ENCODE measurements around the gene PRELID1.

The PRELID1 gene

GRCh38 chr5:177291735-177292134 lies 11.9 kb upstream of the PRELID1 start:
- no peak overlapping the region for H3K27ac ChIP-seq
- TF ChIP-seq ZFX (IDR thresholded peaks at IDR 0.05; ENCODE audit: borderline replicate concordance), result no peak
- TF ChIP-seq CTCF (IDR thresholded peaks at IDR 0.05), result no peak

GRCh38 chr5:177293819-177294581 lies 9.6 kb upstream of the PRELID1 start:
- H3K27ac ChIP-seq, result no peak overlapping the region
- TF ChIP-seq ZFX (IDR thresholded peaks at IDR 0.05; ENCODE audit: borderline replicate concordance) (no peak), CTCF (IDR thresholded peaks at IDR 0.05) (no peak)

GRCh38 chr5:177294632-177295031 lies 9.0 kb upstream of the PRELID1 start:
- H3K27ac ChIP-seq, result no peak overlapping the region

GRCh38 chr5:177295924-177296323 lies 7.7 kb upstream of the PRELID1 start:
- H3K27ac ChIP-seq, result 0 out of 2 replicates have a peak overlapping the region, but pooled peaks have one; percentile 30
- TF ChIP-seq CTCF (IDR thresholded peaks at IDR 0.05) (no peak), ZFX (IDR thresholded peaks at IDR 0.05; ENCODE audit: borderline replicate concordance) (no peak)

More at GRCh38 chr5:177294632-177295031, 9.0 kb upstream of the PRELID1 start:
- TF ChIP-seq CTCF (IDR thresholded peaks at IDR 0.05) (no peak), ZFX (IDR thresholded peaks at IDR 0.05; ENCODE audit: borderline replicate concordance) (no peak)

- peak overlapping the region; percentile 30; the same call in 1 of the 2 replicates for H3K27ac ChIP-seq
- TF ChIP-seq ZFX (IDR thresholded peaks at IDR 0.05; ENCODE audit: borderline replicate concordance) (no peak), CTCF (IDR thresholded peaks at IDR 0.05) (no peak)
Observed at GRCh38 chr5:177296581-177296980, 7.0 kb upstream of the PRELID1 start.

- TF ChIP-seq CTCF (IDR thresholded peaks at IDR 0.05), result no peak
- TF ChIP-seq ZFX (IDR thresholded peaks at IDR 0.05; ENCODE audit: borderline replicate concordance), result no peak
- H3K27ac ChIP-seq, result 0 out of 2 replicates have a peak overlapping the region, but pooled peaks have one; percentile 85
Observed at GRCh38 chr5:177297922-177298321, 5.7 kb upstream of the PRELID1 start.

- H3K27ac ChIP-seq, result peak overlapping the region; percentile 85
- no peak for TF ChIP-seq CTCF (IDR thresholded peaks at IDR 0.05)
- TF ChIP-seq ZFX (IDR thresholded peaks at IDR 0.05; ENCODE audit: borderline replicate concordance), result no peak
Observed at GRCh38 chr5:177299697-177300096, 3.9 kb upstream of the PRELID1 start.

Measured in 22Rv1 (cell line).